GM12878 (cell line): ENCODE data around the gene DNAI4. TPM values are rescaled to one million over a fixed set of nuclear protein-coding genes. Genes with fewer than 3 reads are reported as not detected.

Experiments used
- ATAC-seq: fragments of 200-7000 bp; cut with Tn5 transposase; 3 replicates; pipeline ENCODE4 v1.9.1; 2020; ENCODE audit warnings: mild to moderate bottlenecking, moderate library complexity
- BruUV-seq: library from RNA; stranded (reverse); fragments of 400-500 nt; replicated peaks from 2 replicates; lab custom pipeline; 2021; lab: Mats Ljungman, UMichigan
- CTCF ChIA-PET: fragments of 300-600 bp; sonication (Branson Sonifier 250); formaldehyde crosslinking; extraction: SDS; loops from one replicate; lab custom pipeline; 2021; ENCODE audit warnings: inconsistent platforms; lab: Yijun Ruan, JAX
- POLR2A ChIA-PET: fragments of 350-600 bp; formaldehyde crosslinking; extraction: SDS; loops from one replicate; lab custom pipeline; 2021; ENCODE audit warnings: inconsistent platforms; lab: Charles Lee
- RAD21 ChIA-PET: fragments of 300-600 bp; sonication (Branson Sonifier 250); formaldehyde crosslinking; loops from one replicate; lab custom pipeline; 2023; ENCODE audit warnings: antibody characterized with exemption; ENCODE audit not compliant: unreplicated experiment; lab: Charles Lee
- SMC1A ChIA-PET: fragments of 300-600 bp; sonication (Branson Sonifier 250); formaldehyde crosslinking; loops from one replicate; lab custom pipeline; 2023; ENCODE audit not compliant: unreplicated experiment, uncharacterized antibody; lab: Charles Lee
- DNase-seq: peaks from one replicate; pipeline ENCODE4 v3.0.0-alpha.2; 2011; ENCODE audit warnings: low read depth, low spot score
- FAIRE-seq: peaks from 3 replicates; lab custom pipeline; 2011; peaks lifted over from hg19 to GRCh38; lab: Jason Lieb, UNC
- H2AFZ ChIP-seq: 2 replicates; pipeline ENCODE4 v1.6.0; 2011; ENCODE audit warnings: low read depth, low read length, control low read depth; ENCODE audit not compliant: control insufficient read depth
- H3K27ac ChIP-seq: 2 replicates; pipeline ENCODE4 v1.5.1; 2011; ENCODE audit warnings: control low read depth; ENCODE audit not compliant: control insufficient read depth, insufficient read depth
- H3K27me3 ChIP-seq, 2 experiments: replicated peaks in 1 of 2; 2 replicates each; pipeline versions ENCODE4 v1.6.0 to v1.6.1; 2011; ENCODE audit warnings: low read length in 1 of 2; ENCODE audit not compliant: control insufficient read depth in 2 of 2, insufficient read depth in 2 of 2
- H3K36me3 ChIP-seq, 2 experiments: 2 replicates each; pipeline ENCODE4 v1.5.1; 2011; ENCODE audit warnings: low read length in 1 of 2; ENCODE audit not compliant: control insufficient read depth in 2 of 2, insufficient read depth in 2 of 2
- H3K4me1 ChIP-seq: 2 replicates; pipeline ENCODE4 v1.6.1; 2011; ENCODE audit warnings: mild to moderate bottlenecking, low read length, moderate library complexity, mixed read lengths; ENCODE audit not compliant: control insufficient read depth, insufficient read depth
- H3K4me2 ChIP-seq: 2 replicates; pipeline ENCODE4 v1.6.0; 2011; ENCODE audit warnings: control low read depth; ENCODE audit not compliant: control insufficient read depth, insufficient read depth
- H3K4me3 ChIP-seq: fragments of 200-600 bp; sonication (generic); 2 replicates; pipeline ENCODE4 v1.5.1; 2016
- H3K79me2 ChIP-seq: 2 replicates; pipeline ENCODE4 v1.6.0; 2011; ENCODE audit warnings: low read length; ENCODE audit not compliant: control insufficient read depth, insufficient read depth
- H3K9ac ChIP-seq: 2 replicates; pipeline ENCODE4 v1.8.0; 2011; ENCODE audit warnings: low read length, control low read depth, mixed read lengths; ENCODE audit not compliant: control insufficient read depth, insufficient read depth
- H3K9me3 ChIP-seq: replicated peaks from 3 replicates; pipeline ENCODE4 v1.5.1; 2011; ENCODE audit warnings: mild to moderate bottlenecking, low read length; ENCODE audit not compliant: control insufficient read depth, insufficient read depth
- H4K20me1 ChIP-seq: 2 replicates; pipeline ENCODE4 v1.6.0; 2011; ENCODE audit not compliant: control insufficient read depth, insufficient read depth
- BRCA1 ChIP-seq: IDR thresholded peaks from 2 replicates; pipeline ENCODE4 v1.6.1; 2011; ENCODE audit warnings: low read depth, low read length, improper control_type of control experiment
- CBX5 ChIP-seq: sonication (generic); IDR thresholded peaks from 2 replicates; pipeline ENCODE4 v1.6.1; 2016; ENCODE audit warnings: low read depth, moderate library complexity, mild to moderate bottlenecking, inconsistent platforms
- HSF1 ChIP-seq: fragments of 150-350 bp; IDR thresholded peaks from 2 replicates; pipeline ENCODE4 v1.6.1; 2014; ENCODE audit warnings: mild to moderate bottlenecking, low read depth, low read length
- IKZF1 ChIP-seq: fragments of 450-650 bp; conservative IDR thresholded peaks from 2 replicates; pipeline ENCODE4 v1.6.1; 2017; ENCODE audit warnings: antibody characterized with exemption, mild to moderate bottlenecking
- IRF3 ChIP-seq: fragments of 450-650 bp; IDR thresholded peaks from 2 replicates; pipeline ENCODE4 v1.6.1; 2014; ENCODE audit warnings: mild to moderate bottlenecking
- LARP7 ChIP-seq: fragments of 450-650 bp; IDR thresholded peaks from 2 replicates; pipeline ENCODE4 v1.6.1; 2017; ENCODE audit warnings: mild to moderate bottlenecking
- PAX5 ChIP-seq: IDR thresholded peaks from 2 replicates; pipeline ENCODE4 v1.6.1; 2011; ENCODE audit warnings: low read depth, low read length, borderline replicate concordance
- PAX8 ChIP-seq: fragments of 450-650 bp; IDR thresholded peaks from 2 replicates; pipeline ENCODE4 v1.6.1; 2017; ENCODE audit warnings: mild to moderate bottlenecking, moderate library complexity
- PKNOX1 ChIP-seq: fragments of 450-650 bp; IDR thresholded peaks from 2 replicates; pipeline ENCODE4 v1.6.1; 2016; ENCODE audit warnings: mild to moderate bottlenecking
- RB1 ChIP-seq: fragments of 450-650 bp; formaldehyde crosslinking; IDR thresholded peaks from 2 replicates; pipeline ENCODE4 v1.6.1; 2017; ENCODE audit warnings: mild to moderate bottlenecking, borderline replicate concordance
- SMC3 ChIP-seq: IDR thresholded peaks from 2 replicates; pipeline ENCODE4 v1.6.1; 2011; ENCODE audit warnings: low read length, improper control_type of control experiment, borderline replicate concordance
- SRF ChIP-seq, 2 experiments: IDR thresholded peaks; 2 replicates each; pipeline ENCODE4 v1.6.1; 2011; ENCODE audit warnings: low read depth in 2 of 2, low read length in 2 of 2, mild to moderate bottlenecking in 1 of 2, moderate library complexity in 1 of 2
- SUZ12 ChIP-seq: fragments of 200-600 bp; sonication (generic); IDR thresholded peaks from one replicate; pipeline ENCODE4 v1.6.1; 2018; ENCODE audit warnings: antibody characterized with exemption, mild to moderate bottlenecking; ENCODE audit not compliant: unreplicated experiment
- TBL1XR1 ChIP-seq: IDR thresholded peaks from 2 replicates; pipeline ENCODE4 v1.6.1; 2012; ENCODE audit warnings: low read depth, low read length, improper control_type of control experiment
- TCF3 ChIP-seq: IDR thresholded peaks from 2 replicates; pipeline ENCODE4 v1.6.1; 2012; ENCODE audit warnings: low read depth, mild to moderate bottlenecking, low read length, borderline replicate concordance; ENCODE audit not compliant: insufficient read depth
- USF2 ChIP-seq: IDR thresholded peaks from 2 replicates; pipeline ENCODE4 v1.6.1; 2011; ENCODE audit warnings: low read depth, low read length, improper control_type of control experiment, borderline replicate concordance
- YY1 ChIP-seq: IDR thresholded peaks from 2 replicates; pipeline ENCODE4 v1.6.1; 2011; ENCODE audit warnings: low read depth, mild to moderate bottlenecking, low read length
- ZNF687 ChIP-seq: fragments of 450-650 bp; IDR thresholded peaks from 2 replicates; pipeline ENCODE4 v1.6.1; 2017; ENCODE audit warnings: mild to moderate bottlenecking, moderate library complexity
- in situ Hi-C: fragments of 300-500 bp; cut with MboI; formaldehyde crosslinking; loops from 9 replicates; pipeline ENCODE4 v1.14.3; 2018; ENCODE audit warnings: mixed read lengths
- intact Hi-C: fragments of 100-400 bp; cut with micrococcal nuclease; formaldehyde crosslinking; loops from one replicate; pipeline ENCODE4 v1.14.2; 2022; ENCODE audit not compliant: unreplicated experiment
- polyA plus RNA-seq, 11 experiments: library from polyadenylated mRNA; depleted of rRNA in 4 of 11; unstranded in 6 of 11; stranded (reverse) in 5 of 11; fragments of >200 nt; fragmentation: Nextera tagmentation in 4 of 11; fragmentation: Illumina TruSeq in 1 of 11; extraction: Ambion mirVana in 4 of 11; extraction: Trizol in 1 of 11; gene quantifications; 1 replicate in 1 of 11; 2 replicates in 10 of 11; pipeline versions ENCODE4 v1.2.1 to v1.2.3, GENCODE V29; 2011 to 2016; ENCODE audit warnings: inconsistent platforms in 2 of 11, missing spikeins in 2 of 11, low read depth in 1 of 11
- total RNA-seq, 4 experiments: library from RNA; depleted of rRNA in 3 of 4; stranded (reverse); fragments of >200 nt in 3 of 4; fragmentation: Illumina TruSeq in 1 of 4; extraction: Trizol in 1 of 4; gene quantifications; 2 replicates each; pipeline versions ENCODE4 v1.2.1 to v1.2.3, GENCODE V29; 2013 to 2021

Gene DNAI4
- total and polyA plus RNA-seq, 10 of the 15 experiments (the other 5 are each of a cell fraction or from before 2014, with no cell fraction given): 0.13 to 2.3 (median 0.27) TPM; not detected in 1

- Histone ChIP-seq H3K27ac (no peak overlapping the region), H3K79me2 (no peaks in the 10 kb centered on the region), H3K4me3 (no peak overlapping the region), H3K36me3 (no peaks in the 10 kb centered on the region), H3K27me3 (no peaks in the 10 kb centered on the region), H3K4me2 (no peak overlapping the region), H3K9ac (no peak overlapping the region), H4K20me1 (no peaks in the 10 kb centered on the region), H3K4me1 (no peaks in the 10 kb centered on the region), H2AFZ (no peak overlapping the region), H3K9me3 (no peaks in the 10 kb centered on the region)
- SMC1A ChIA-PET: no interaction called here
- RAD21 ChIA-PET: no interaction called here
- no peak for DNase-seq
- POLR2A ChIA-PET: no interaction called here
- no peak for FAIRE-seq
- ATAC-seq: no peak
- CTCF ChIA-PET: no interaction called here
- in situ Hi-C loops: no loop called here
- intact Hi-C loops: no loop called here
- BruUV-seq: no TSS peak
- TF ChIP-seq HSF1 (no peak), ZNF687 (no peak), IRF3 (no peak), PKNOX1 (no peak), PAX5 (no peak), USF2 (no peak), TBL1XR1 (no peak), BRCA1 (no peak), SRF (IDR thresholded peaks at IDR 0.05; ENCODE audit: low read depth in 2 of 2, low read length in 2 of 2) (no peak), CBX5 (no peak), LARP7 (no peak), SMC3 (no peak), YY1 (no peak), SUZ12 (no peak), TCF3 (no peak), IKZF1 (no peak), RB1 (no peak), PAX8 (no peak)
These were observed 83.7 kb downstream of the DNAI4 start for GRCh38 chr1:66840929-66841328.
